GM12878 (cell line): ENCODE results near the gene PET117. TPM values are rescaled to one million over a fixed set of nuclear protein-coding genes. Genes with fewer than 3 reads are reported as not detected.

Experiments used
- ATAC-seq: fragments of 200-7000 bp; cut with Tn5 transposase; 3 replicates; pipeline ENCODE4 v1.9.1; 2020; ENCODE audit warnings: mild to moderate bottlenecking, moderate library complexity
- BruUV-seq: library from RNA; stranded (reverse); fragments of 400-500 nt; replicated peaks from 2 replicates; lab custom pipeline; 2021; lab: Mats Ljungman, UMichigan
- CTCF ChIA-PET: fragments of 300-600 bp; sonication (Branson Sonifier 250); formaldehyde crosslinking; extraction: SDS; loops from one replicate; lab custom pipeline; 2021; ENCODE audit warnings: inconsistent platforms; lab: Yijun Ruan, JAX
- POLR2A ChIA-PET: fragments of 350-600 bp; formaldehyde crosslinking; extraction: SDS; loops from one replicate; lab custom pipeline; 2021; ENCODE audit warnings: inconsistent platforms; lab: Charles Lee
- RAD21 ChIA-PET: fragments of 300-600 bp; sonication (Branson Sonifier 250); formaldehyde crosslinking; loops from one replicate; lab custom pipeline; 2023; ENCODE audit warnings: antibody characterized with exemption; ENCODE audit not compliant: unreplicated experiment; lab: Charles Lee
- SMC1A ChIA-PET: fragments of 300-600 bp; sonication (Branson Sonifier 250); formaldehyde crosslinking; loops from one replicate; lab custom pipeline; 2023; ENCODE audit not compliant: unreplicated experiment, uncharacterized antibody; lab: Charles Lee
- DNase-seq: peaks from one replicate; pipeline ENCODE4 v3.0.0-alpha.2; 2011; ENCODE audit warnings: low read depth, low spot score
- FAIRE-seq: peaks from 3 replicates; lab custom pipeline; 2011; peaks lifted over from hg19 to GRCh38; lab: Jason Lieb, UNC
- H2AFZ ChIP-seq: 2 replicates; pipeline ENCODE4 v1.6.0; 2011; ENCODE audit warnings: low read depth, low read length, control low read depth; ENCODE audit not compliant: control insufficient read depth
- H3K27ac ChIP-seq: 2 replicates; pipeline ENCODE4 v1.5.1; 2011; ENCODE audit warnings: control low read depth; ENCODE audit not compliant: control insufficient read depth, insufficient read depth
- H3K27me3 ChIP-seq, 2 experiments: replicated peaks in 1 of 2; 2 replicates each; pipeline versions ENCODE4 v1.6.0 to v1.6.1; 2011; ENCODE audit warnings: low read length in 1 of 2; ENCODE audit not compliant: control insufficient read depth in 2 of 2, insufficient read depth in 2 of 2
- H3K36me3 ChIP-seq, 2 experiments: 2 replicates each; pipeline ENCODE4 v1.5.1; 2011; ENCODE audit warnings: low read length in 1 of 2; ENCODE audit not compliant: control insufficient read depth in 2 of 2, insufficient read depth in 2 of 2
- H3K4me1 ChIP-seq: 2 replicates; pipeline ENCODE4 v1.6.1; 2011; ENCODE audit warnings: mild to moderate bottlenecking, low read length, moderate library complexity, mixed read lengths; ENCODE audit not compliant: control insufficient read depth, insufficient read depth
- H3K4me2 ChIP-seq: 2 replicates; pipeline ENCODE4 v1.6.0; 2011; ENCODE audit warnings: control low read depth; ENCODE audit not compliant: control insufficient read depth, insufficient read depth
- H3K4me3 ChIP-seq: fragments of 200-600 bp; sonication (generic); 2 replicates; pipeline ENCODE4 v1.5.1; 2016
- H3K79me2 ChIP-seq: 2 replicates; pipeline ENCODE4 v1.6.0; 2011; ENCODE audit warnings: low read length; ENCODE audit not compliant: control insufficient read depth, insufficient read depth
- H3K9ac ChIP-seq: 2 replicates; pipeline ENCODE4 v1.8.0; 2011; ENCODE audit warnings: low read length, control low read depth, mixed read lengths; ENCODE audit not compliant: control insufficient read depth, insufficient read depth
- H3K9me3 ChIP-seq: replicated peaks from 3 replicates; pipeline ENCODE4 v1.5.1; 2011; ENCODE audit warnings: mild to moderate bottlenecking, low read length; ENCODE audit not compliant: control insufficient read depth, insufficient read depth
- H4K20me1 ChIP-seq: 2 replicates; pipeline ENCODE4 v1.6.0; 2011; ENCODE audit not compliant: control insufficient read depth, insufficient read depth
- CBX3 ChIP-seq: fragments of 200-600 bp; sonication (generic); IDR thresholded peaks from 2 replicates; pipeline ENCODE4 v1.6.1; 2016; ENCODE audit warnings: low read depth, borderline replicate concordance
- EGR1 ChIP-seq, 2 experiments: IDR thresholded peaks; 1 replicate in 1 of 2; 2 replicates in 1 of 2; pipeline ENCODE4 v1.6.1; 2011 to 2012; ENCODE audit warnings: low read depth in 2 of 2, low read length in 2 of 2, borderline replicate concordance in 1 of 2, mild to moderate bottlenecking in 1 of 2, moderate library complexity in 1 of 2
- ESRRA ChIP-seq: IDR thresholded peaks from 2 replicates; pipeline ENCODE4 v1.6.1; 2012; ENCODE audit warnings: mild to moderate bottlenecking, low read length, improper control_type of control experiment
- EZH2 ChIP-seq: IDR thresholded peaks from 2 replicates; pipeline ENCODE4 v1.6.1; 2012; ENCODE audit warnings: low read depth, mild to moderate bottlenecking, control low read depth, inconsistent platforms, low read length, borderline replicate concordance; ENCODE audit not compliant: control insufficient read depth
- HCFC1 ChIP-seq: fragments of 150-350 bp; IDR thresholded peaks from 2 replicates; pipeline ENCODE4 v1.6.1; 2014; ENCODE audit warnings: low read length
- NRF1 ChIP-seq: conservative IDR thresholded peaks from 2 replicates; pipeline ENCODE4 v1.6.1; 2011; ENCODE audit warnings: mild to moderate bottlenecking, low read depth, low read length, improper control_type of control experiment
- RAD21 ChIP-seq: IDR thresholded peaks from 2 replicates; pipeline ENCODE4 v1.6.1; 2011; ENCODE audit warnings: mild to moderate bottlenecking, low read depth, low read length, moderate library complexity; ENCODE audit not compliant: insufficient read depth
- SUZ12 ChIP-seq: fragments of 200-600 bp; sonication (generic); IDR thresholded peaks from one replicate; pipeline ENCODE4 v1.6.1; 2018; ENCODE audit warnings: antibody characterized with exemption, mild to moderate bottlenecking; ENCODE audit not compliant: unreplicated experiment
- WGBS: methylation state at CpG from one replicate; pipeline ENCODE4 v1.1.6; 2016; ENCODE audit warnings: low lambda C conversion rate; ENCODE audit not compliant: insufficient replicate concordance, insufficient coverage; ENCODE audit errors: missing lambda C conversion rate; 5-methylcytosine and 5-hydroxymethylcytosine counted together
- in situ Hi-C: fragments of 300-500 bp; cut with MboI; formaldehyde crosslinking; loops from 9 replicates; pipeline ENCODE4 v1.14.3; 2018; ENCODE audit warnings: mixed read lengths
- intact Hi-C: fragments of 100-400 bp; cut with micrococcal nuclease; formaldehyde crosslinking; loops from one replicate; pipeline ENCODE4 v1.14.2; 2022; ENCODE audit not compliant: unreplicated experiment
- polyA plus RNA-seq, 11 experiments: library from polyadenylated mRNA; depleted of rRNA in 4 of 11; unstranded in 6 of 11; stranded (reverse) in 5 of 11; fragments of >200 nt; fragmentation: Nextera tagmentation in 4 of 11; fragmentation: Illumina TruSeq in 1 of 11; extraction: Ambion mirVana in 4 of 11; extraction: Trizol in 1 of 11; gene quantifications; 1 replicate in 1 of 11; 2 replicates in 10 of 11; pipeline versions ENCODE4 v1.2.1 to v1.2.3, GENCODE V29; 2011 to 2016; ENCODE audit warnings: inconsistent platforms in 2 of 11, missing spikeins in 2 of 11, low read depth in 1 of 11
- total RNA-seq, 4 experiments: library from RNA; depleted of rRNA in 3 of 4; stranded (reverse); fragments of >200 nt in 3 of 4; fragmentation: Illumina TruSeq in 1 of 4; extraction: Trizol in 1 of 4; gene quantifications; 2 replicates each; pipeline versions ENCODE4 v1.2.1 to v1.2.3, GENCODE V29; 2013 to 2021
- TF ChIP-seq, protein P1 (sequence below): fragments of 450-650 bp; IDR thresholded peaks from 2 replicates; pipeline ENCODE4 v1.6.1; 2017; ENCODE audit warnings: mild to moderate bottlenecking, moderate library complexity
- TF ChIP-seq, protein P2 (sequence below): fragments of 450-650 bp; IDR thresholded peaks from 2 replicates; pipeline ENCODE4 v1.6.1; 2017; ENCODE audit warnings: low read depth, mild to moderate bottlenecking, moderate library complexity
- TF ChIP-seq, protein P3 (sequence below): fragments of 450-650 bp; IDR thresholded peaks from 2 replicates; pipeline ENCODE4 v1.6.1; 2017; ENCODE audit warnings: mild to moderate bottlenecking, low read depth, inconsistent platforms; ENCODE audit not compliant: poor library complexity, severe bottlenecking
- TF ChIP-seq, protein P4 (sequence below): IDR thresholded peaks from 2 replicates; pipeline ENCODE4 v1.6.1; 2011; ENCODE audit warnings: low read depth, mild to moderate bottlenecking, low read length, moderate library complexity, borderline replicate concordance; ENCODE audit errors: extremely low read depth

Gene PET117
- total and polyA plus RNA-seq, 10 of the 15 experiments (the other 5 are each of a cell fraction or from before 2014, with no cell fraction given), result 6.0 to 20.6 (median 11.8) TPM

DNA sequence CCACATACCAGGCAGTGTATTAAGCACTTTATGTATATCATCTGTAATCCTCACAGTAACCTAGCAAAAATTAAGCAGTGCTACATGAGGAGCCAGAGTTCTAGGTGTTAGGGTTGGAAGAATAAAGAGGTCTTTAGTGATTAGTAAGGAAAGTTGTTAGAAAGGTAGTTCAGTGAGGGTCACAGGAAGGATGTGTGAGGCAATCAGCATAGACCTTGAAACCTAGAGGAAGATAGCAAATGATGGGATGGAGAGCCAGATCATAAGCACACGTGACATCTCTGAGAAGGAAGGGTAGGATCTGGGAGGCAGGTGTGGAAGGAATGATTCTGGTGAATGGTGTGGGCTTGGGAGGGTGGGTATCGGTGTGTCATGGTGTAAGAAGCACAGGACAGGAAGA is 2.2 kb downstream of the PET117 start:
- Histone ChIP-seq H3K79me2 (peaks cover 24% of the 10 kb centered on the region), H3K4me3 (0 out of 2 replicates have a peak overlapping the region, but pooled peaks have one; percentile 14), H3K27me3 (no peaks in the 10 kb centered on the region), H3K9ac (no peak overlapping the region), H4K20me1 (no peaks in the 10 kb centered on the region), H3K4me2 (peak overlapping the region; percentile 98; the same call in 1 of the 2 replicates), H3K4me1 (no peaks in the 10 kb centered on the region), H3K36me3 (peaks cover 3 to 4% of the 10 kb centered on the region in 2 experiments; a peak in 2 of 4 replicates), H2AFZ (no peak overlapping the region), H3K9me3 (no peaks in the 10 kb centered on the region), H3K27ac (no peak overlapping the region)
- RAD21 ChIA-PET, result no interaction called here
- no peak for FAIRE-seq
- SMC1A ChIA-PET, result interaction anchor here (1.1 kb wide), 1 partner anchor 148 kb away, joined by 3 read pairs; the partner anchor contains the start of gene ZNF133
- intact Hi-C loops, result loop anchor here (10.0 kb wide), 1 partner anchor 145 kb away; the partner anchor contains the start of gene ZNF133
- DNase-seq, result no peak
- CTCF ChIA-PET, result no interaction called here
- POLR2A ChIA-PET, result no interaction called here
- WGBS, result 100% methylated on average over 2 of the region's 2 CpGs
- ATAC-seq, result no peak
- no TSS peak for BruUV-seq
- in situ Hi-C loops, result no loop called here
- TF ChIP-seq HCFC1, result no peak
- TF ChIP-seq NRF1, result no peak
- TF ChIP-seq SUZ12, result no peak
- TF ChIP-seq, protein P1, sequence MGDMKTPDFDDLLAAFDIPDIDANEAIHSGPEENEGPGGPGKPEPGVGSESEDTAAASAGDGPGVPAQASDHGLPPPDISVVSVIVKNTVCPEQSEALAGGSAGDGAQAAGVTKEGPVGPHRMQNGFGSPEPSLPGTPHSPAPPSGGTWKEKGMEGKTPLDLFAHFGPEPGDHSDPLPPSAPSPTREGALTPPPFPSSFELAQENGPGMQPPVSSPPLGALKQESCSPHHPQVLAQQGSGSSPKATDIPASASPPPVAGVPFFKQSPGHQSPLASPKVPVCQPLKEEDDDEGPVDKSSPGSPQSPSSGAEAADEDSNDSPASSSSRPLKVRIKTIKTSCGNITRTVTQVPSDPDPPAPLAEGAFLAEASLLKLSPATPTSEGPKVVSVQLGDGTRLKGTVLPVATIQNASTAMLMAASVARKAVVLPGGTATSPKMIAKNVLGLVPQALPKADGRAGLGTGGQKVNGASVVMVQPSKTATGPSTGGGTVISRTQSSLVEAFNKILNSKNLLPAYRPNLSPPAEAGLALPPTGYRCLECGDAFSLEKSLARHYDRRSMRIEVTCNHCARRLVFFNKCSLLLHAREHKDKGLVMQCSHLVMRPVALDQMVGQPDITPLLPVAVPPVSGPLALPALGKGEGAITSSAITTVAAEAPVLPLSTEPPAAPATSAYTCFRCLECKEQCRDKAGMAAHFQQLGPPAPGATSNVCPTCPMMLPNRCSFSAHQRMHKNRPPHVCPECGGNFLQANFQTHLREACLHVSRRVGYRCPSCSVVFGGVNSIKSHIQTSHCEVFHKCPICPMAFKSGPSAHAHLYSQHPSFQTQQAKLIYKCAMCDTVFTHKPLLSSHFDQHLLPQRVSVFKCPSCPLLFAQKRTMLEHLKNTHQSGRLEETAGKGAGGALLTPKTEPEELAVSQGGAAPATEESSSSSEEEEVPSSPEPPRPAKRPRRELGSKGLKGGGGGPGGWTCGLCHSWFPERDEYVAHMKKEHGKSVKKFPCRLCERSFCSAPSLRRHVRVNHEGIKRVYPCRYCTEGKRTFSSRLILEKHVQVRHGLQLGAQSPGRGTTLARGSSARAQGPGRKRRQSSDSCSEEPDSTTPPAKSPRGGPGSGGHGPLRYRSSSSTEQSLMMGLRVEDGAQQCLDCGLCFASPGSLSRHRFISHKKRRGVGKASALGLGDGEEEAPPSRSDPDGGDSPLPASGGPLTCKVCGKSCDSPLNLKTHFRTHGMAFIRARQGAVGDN, result no peak
- TF ChIP-seq, protein P2, sequence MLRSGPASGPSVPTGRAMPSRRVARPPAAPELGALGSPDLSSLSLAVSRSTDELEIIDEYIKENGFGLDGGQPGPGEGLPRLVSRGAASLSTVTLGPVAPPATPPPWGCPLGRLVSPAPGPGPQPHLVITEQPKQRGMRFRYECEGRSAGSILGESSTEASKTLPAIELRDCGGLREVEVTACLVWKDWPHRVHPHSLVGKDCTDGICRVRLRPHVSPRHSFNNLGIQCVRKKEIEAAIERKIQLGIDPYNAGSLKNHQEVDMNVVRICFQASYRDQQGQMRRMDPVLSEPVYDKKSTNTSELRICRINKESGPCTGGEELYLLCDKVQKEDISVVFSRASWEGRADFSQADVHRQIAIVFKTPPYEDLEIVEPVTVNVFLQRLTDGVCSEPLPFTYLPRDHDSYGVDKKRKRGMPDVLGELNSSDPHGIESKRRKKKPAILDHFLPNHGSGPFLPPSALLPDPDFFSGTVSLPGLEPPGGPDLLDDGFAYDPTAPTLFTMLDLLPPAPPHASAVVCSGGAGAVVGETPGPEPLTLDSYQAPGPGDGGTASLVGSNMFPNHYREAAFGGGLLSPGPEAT, result no peak
- TF ChIP-seq CBX3, result no peak
- TF ChIP-seq, protein P3, sequence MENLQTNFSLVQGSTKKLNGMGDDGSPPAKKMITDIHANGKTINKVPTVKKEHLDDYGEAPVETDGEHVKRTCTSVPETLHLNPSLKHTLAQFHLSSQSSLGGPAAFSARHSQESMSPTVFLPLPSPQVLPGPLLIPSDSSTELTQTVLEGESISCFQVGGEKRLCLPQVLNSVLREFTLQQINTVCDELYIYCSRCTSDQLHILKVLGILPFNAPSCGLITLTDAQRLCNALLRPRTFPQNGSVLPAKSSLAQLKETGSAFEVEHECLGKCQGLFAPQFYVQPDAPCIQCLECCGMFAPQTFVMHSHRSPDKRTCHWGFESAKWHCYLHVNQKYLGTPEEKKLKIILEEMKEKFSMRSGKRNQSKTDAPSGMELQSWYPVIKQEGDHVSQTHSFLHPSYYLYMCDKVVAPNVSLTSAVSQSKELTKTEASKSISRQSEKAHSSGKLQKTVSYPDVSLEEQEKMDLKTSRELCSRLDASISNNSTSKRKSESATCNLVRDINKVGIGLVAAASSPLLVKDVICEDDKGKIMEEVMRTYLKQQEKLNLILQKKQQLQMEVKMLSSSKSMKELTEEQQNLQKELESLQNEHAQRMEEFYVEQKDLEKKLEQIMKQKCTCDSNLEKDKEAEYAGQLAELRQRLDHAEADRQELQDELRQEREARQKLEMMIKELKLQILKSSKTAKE, result no peak
- TF ChIP-seq EGR1 (IDR thresholded peaks at IDR 0.05; ENCODE audit: borderline replicate concordance in 1 of 2, low read depth in 2 of 2, low read length in 2 of 2), result no peak
- no peak for TF ChIP-seq EZH2
- no peak for TF ChIP-seq ESRRA
- TF ChIP-seq, protein P4, sequence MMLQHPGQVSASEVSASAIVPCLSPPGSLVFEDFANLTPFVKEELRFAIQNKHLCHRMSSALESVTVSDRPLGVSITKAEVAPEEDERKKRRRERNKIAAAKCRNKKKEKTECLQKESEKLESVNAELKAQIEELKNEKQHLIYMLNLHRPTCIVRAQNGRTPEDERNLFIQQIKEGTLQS, result no peak
- no peak for TF ChIP-seq RAD21
